ENCODE data around the gene OR6C4.
"Not testable (repeated sequence)": the region's sequence is repeated elsewhere in the genome, so short reads cannot be mapped to it uniquely, and the experiment has no call there.

The OR6C4 gene

DNA sequence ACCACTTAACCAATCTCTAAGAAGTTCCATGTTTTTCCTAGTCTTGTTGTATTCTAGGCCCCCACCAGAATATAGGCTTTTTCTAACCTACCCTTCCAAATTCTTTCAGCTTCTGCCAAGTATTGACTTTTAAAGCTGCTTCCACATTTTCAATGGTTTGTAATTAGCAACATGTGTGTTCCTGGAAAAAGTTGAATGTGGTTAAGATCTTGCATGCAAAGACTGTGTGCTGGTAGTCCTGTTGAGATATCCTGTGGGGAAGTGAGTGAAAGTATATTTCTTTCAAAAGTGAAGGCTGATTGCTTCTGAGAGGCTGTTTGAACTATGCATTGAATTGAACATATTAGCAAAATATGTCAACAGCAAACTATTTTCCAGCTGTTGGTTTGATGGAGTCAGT, 646 bp upstream of the OR6C4 start:
- no peak overlapping the region for H3K27ac Mint-ChIP-seq
- no peaks in the 10 kb centered on the region for H3K36me3 Mint-ChIP-seq (ENCODE audit: low read depth)
- H3K27me3 Mint-ChIP-seq (ENCODE audit: low read depth): peaks cover 4% of the 10 kb centered on the region
- no peak overlapping the region for H3K4me3 Mint-ChIP-seq
- H3K9me3 Mint-ChIP-seq: no peaks in the 10 kb centered on the region
- TF ChIP-seq, protein P1, sequence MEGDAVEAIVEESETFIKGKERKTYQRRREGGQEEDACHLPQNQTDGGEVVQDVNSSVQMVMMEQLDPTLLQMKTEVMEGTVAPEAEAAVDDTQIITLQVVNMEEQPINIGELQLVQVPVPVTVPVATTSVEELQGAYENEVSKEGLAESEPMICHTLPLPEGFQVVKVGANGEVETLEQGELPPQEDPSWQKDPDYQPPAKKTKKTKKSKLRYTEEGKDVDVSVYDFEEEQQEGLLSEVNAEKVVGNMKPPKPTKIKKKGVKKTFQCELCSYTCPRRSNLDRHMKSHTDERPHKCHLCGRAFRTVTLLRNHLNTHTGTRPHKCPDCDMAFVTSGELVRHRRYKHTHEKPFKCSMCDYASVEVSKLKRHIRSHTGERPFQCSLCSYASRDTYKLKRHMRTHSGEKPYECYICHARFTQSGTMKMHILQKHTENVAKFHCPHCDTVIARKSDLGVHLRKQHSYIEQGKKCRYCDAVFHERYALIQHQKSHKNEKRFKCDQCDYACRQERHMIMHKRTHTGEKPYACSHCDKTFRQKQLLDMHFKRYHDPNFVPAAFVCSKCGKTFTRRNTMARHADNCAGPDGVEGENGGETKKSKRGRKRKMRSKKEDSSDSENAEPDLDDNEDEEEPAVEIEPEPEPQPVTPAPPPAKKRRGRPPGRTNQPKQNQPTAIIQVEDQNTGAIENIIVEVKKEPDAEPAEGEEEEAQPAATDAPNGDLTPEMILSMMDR (IDR thresholded peaks at IDR 0.05; ENCODE audit: unreplicated experiment in 3 of 3): no peak
- H3K4me1 Mint-ChIP-seq: no peaks in the 10 kb centered on the region

GRCh38 chr12:55554296-55554695, 4.9 kb downstream of the OR6C4 start:
- Mint-ChIP-seq H3K36me3 (ENCODE audit: low read depth) (no peaks in the 10 kb centered on the region), H3K4me3 (no peak overlapping the region), H3K4me1 (no peaks in the 10 kb centered on the region), H3K27ac (no peak overlapping the region), H3K27me3 (ENCODE audit: low read depth) (no peaks in the 10 kb centered on the region), H3K9me3 (peaks cover 14% of the 10 kb centered on the region)
- TF ChIP-seq, protein P1 (IDR thresholded peaks at IDR 0.05; ENCODE audit: unreplicated experiment in 3 of 3): no peak

- H3K9me3 Mint-ChIP-seq: peaks cover 33% of the 10 kb centered on the region
- H3K27ac Mint-ChIP-seq; H3K27me3 Mint-ChIP-seq (ENCODE audit: low read depth); H3K4me3 Mint-ChIP-seq; H3K36me3 Mint-ChIP-seq (ENCODE audit: low read depth); H3K4me1 Mint-ChIP-seq: not testable (repeated sequence)
These were observed 20.7 kb downstream of the OR6C4 start for GRCh38 chr12:55570060-55570459.

DNA sequence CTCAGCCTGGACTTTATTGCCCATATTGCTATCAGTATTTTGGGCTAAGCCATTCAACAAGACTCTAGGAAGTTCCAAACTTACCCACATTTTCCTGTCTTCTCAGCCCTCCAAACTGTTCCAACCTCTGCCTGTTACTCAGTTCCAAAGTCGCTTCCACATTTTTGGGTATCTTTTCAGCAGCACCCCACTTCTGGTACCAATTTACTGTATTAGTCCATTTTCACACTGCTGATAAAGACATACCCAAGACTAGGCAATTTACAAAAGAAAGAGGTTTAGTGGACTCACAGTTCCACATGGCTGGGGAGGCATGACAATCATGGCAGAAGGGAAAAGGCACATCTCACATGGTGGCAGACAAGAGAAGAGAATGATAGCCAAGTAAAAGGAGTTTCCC, 21.3 kb downstream of the OR6C4 start:
- H3K4me1 Mint-ChIP-seq; H3K27me3 Mint-ChIP-seq (ENCODE audit: low read depth); H3K36me3 Mint-ChIP-seq (ENCODE audit: low read depth); H3K27ac Mint-ChIP-seq; H3K4me3 Mint-ChIP-seq: not testable (repeated sequence)
- peaks cover 33% of the 10 kb centered on the region for H3K9me3 Mint-ChIP-seq

DNA sequence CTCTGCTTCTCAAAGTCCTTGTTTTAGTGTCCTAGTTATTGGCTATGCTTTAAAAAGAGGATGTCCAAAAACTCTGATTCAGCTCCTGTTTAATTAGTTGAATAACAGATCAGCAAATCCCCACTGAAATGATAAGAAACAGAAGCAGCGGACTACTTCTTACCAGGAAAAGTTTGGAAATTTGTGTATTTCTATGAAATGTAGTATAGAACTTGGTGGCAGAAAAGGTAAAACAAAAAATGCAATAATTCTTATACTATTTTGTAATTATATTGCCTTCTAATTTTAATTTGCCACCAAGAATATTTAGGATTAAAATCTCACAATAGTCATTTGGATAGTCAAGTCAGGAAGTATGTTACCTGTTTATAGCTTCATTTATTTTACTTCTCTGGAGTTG, 22.8 kb downstream of the OR6C4 start, which contains the start of gene OR2AP1:
Gene OR2AP1, plus strand, starts transcription at position 301 of the 400 bp plus-strand sequence. CDS start 1,947 bp downstream, outside the sequence.
- Mint-ChIP-seq H3K9me3 (peaks cover 31% of the 10 kb centered on the region), H3K36me3 (ENCODE audit: low read depth) (no peaks in the 10 kb centered on the region), H3K27me3 (ENCODE audit: low read depth) (no peaks in the 10 kb centered on the region), H3K27ac (no peak within 1 kb of the TSS), H3K4me3 (no peak within 1 kb of the TSS), H3K4me1 (no peaks in the 10 kb centered on the region)
- TF ChIP-seq, protein P1 (IDR thresholded peaks at IDR 0.05; ENCODE audit: unreplicated experiment in 3 of 3): no peak

- H3K27me3 Mint-ChIP-seq (ENCODE audit: low read depth): no peaks in the 10 kb centered on the region
- TF ChIP-seq, protein P1 (IDR thresholded peaks at IDR 0.05; ENCODE audit: unreplicated experiment in 3 of 3): no peak
- no peaks in the 10 kb centered on the region for H3K4me1 Mint-ChIP-seq
- peaks cover 15% of the 10 kb centered on the region for H3K9me3 Mint-ChIP-seq
- no peak overlapping the region for H3K4me3 Mint-ChIP-seq
- H3K27ac Mint-ChIP-seq: no peak overlapping the region
- H3K36me3 Mint-ChIP-seq (ENCODE audit: low read depth): no peaks in the 10 kb centered on the region
These were observed 32.7 kb downstream of the OR6C4 start for GRCh38 chr12:55582066-55582465.

GRCh38 chr12:55585817-55586216, 36.4 kb downstream of the OR6C4 start:
- H3K27ac Mint-ChIP-seq: no peak overlapping the region
- no peaks in the 10 kb centered on the region for H3K4me1 Mint-ChIP-seq
- peaks cover 21% of the 10 kb centered on the region for H3K9me3 Mint-ChIP-seq
- H3K4me3 Mint-ChIP-seq: no peak overlapping the region
- peaks cover 3% of the 10 kb centered on the region for H3K27me3 Mint-ChIP-seq (ENCODE audit: low read depth)
- TF ChIP-seq, protein P1 (IDR thresholded peaks at IDR 0.05; ENCODE audit: unreplicated experiment in 3 of 3): no peak
- H3K36me3 Mint-ChIP-seq (ENCODE audit: low read depth): no peaks in the 10 kb centered on the region

- H3K9me3 Mint-ChIP-seq: peaks cover 31% of the 10 kb centered on the region
- H3K36me3 Mint-ChIP-seq (ENCODE audit: low read depth): not testable (repeated sequence)
These were observed 40.8 kb downstream of the OR6C4 start for GRCh38 chr12:55590152-55590551.

More at GRCh38 chr12:55590152-55590551, 40.8 kb downstream of the OR6C4 start:
- not testable (repeated sequence) for H3K4me1 Mint-ChIP-seq; H3K27me3 Mint-ChIP-seq (ENCODE audit: low read depth); H3K27ac Mint-ChIP-seq; H3K4me3 Mint-ChIP-seq
